A549 (cell line): ENCODE results near the gene SOX12. TPM values are rescaled to one million over a fixed set of nuclear protein-coding genes. Genes with fewer than 3 reads are reported as not detected.

Experiments used
- ATAC-seq, 2 experiments: fragments of 200-7000 bp in 1 of 2; fragments of >200 bp in 1 of 2; cut with Nextera tagmentation in 1 of 2; cut with Tn5 transposase in 1 of 2; 3 replicates each; pipeline versions ENCODE4 v1.8.0 to v1.9.1; 2018 to 2020; ENCODE audit warnings: mild to moderate bottlenecking in 1 of 2, moderate library complexity in 1 of 2
- CTCF ChIA-PET: fragments of 300-600 bp; sonication (Branson Sonifier 250); formaldehyde crosslinking; extraction: SDS; loops from one replicate; lab custom pipeline; 2021; ENCODE audit warnings: antibody characterized with exemption, inconsistent platforms; lab: Yijun Ruan, JAX
- POLR2A ChIA-PET: fragments of 350-600 bp; formaldehyde crosslinking; extraction: SDS; loops from one replicate; lab custom pipeline; 2021; ENCODE audit warnings: antibody characterized with exemption, inconsistent platforms; lab: Yijun Ruan, JAX
- DNase-seq, 2 experiments: peaks; one replicate each; pipeline versions ENCODE4 v3.0.0 to v3.0.0-alpha.2; 2011 to 2016; ENCODE audit warnings: low read depth in 1 of 2, low spot score in 1 of 2
- FAIRE-seq: peaks from 2 replicates; lab custom pipeline; 2011; peaks lifted over from hg19 to GRCh38; lab: Jason Lieb, UNC
- H3K27ac ChIP-seq, 2 experiments: fragments of >200 bp; sonication (Bioruptor Twin); formaldehyde crosslinking; 3 replicates each; pipeline ENCODE4 v1.5.1; 2016 to 2017
- H3K4me1 ChIP-seq: fragments of >200 bp; sonication (Bioruptor Twin); formaldehyde crosslinking; 3 replicates; pipeline ENCODE4 v1.6.1; 2016
- H3K4me2 ChIP-seq: fragments of >200 bp; sonication (Bioruptor Twin); formaldehyde crosslinking; 3 replicates; pipeline ENCODE4 v1.6.1; 2016
- H3K4me3 ChIP-seq: fragments of >200 bp; sonication (Bioruptor Twin); formaldehyde crosslinking; 3 replicates; pipeline ENCODE4 v1.5.1; 2016
- H3K9me3 ChIP-seq: fragments of >200 bp; sonication (Bioruptor Twin); formaldehyde crosslinking; 3 replicates; pipeline ENCODE4 v1.6.1; 2016
- CBX8 ChIP-seq: fragments of 200-600 bp; sonication (generic); IDR thresholded peaks from 2 replicates; pipeline ENCODE4 v1.6.1; 2016
- FOSL2 ChIP-seq, 2 experiments: fragments of 450-650 bp in 1 of 2; fragments of >200 bp in 1 of 2; sonication (Bioruptor Twin) in 1 of 2; formaldehyde crosslinking; IDR thresholded peaks; 2 replicates each; pipeline versions ENCODE4 v1.5.0 to v1.6.1; 2016 to 2020; ENCODE audit warnings: mild to moderate bottlenecking in 1 of 2, moderate library complexity in 1 of 2
- HEYL ChIP-seq: fragments of 250-450 bp; sonication (Bioruptor Pico); IDR thresholded peaks from 2 replicates; pipeline ENCODE4 v1.8.0; 2021; ENCODE audit warnings: mild to moderate bottlenecking, moderate library complexity
- HOXA7 ChIP-seq: fragments of 250-450 bp; sonication (Bioruptor Pico); IDR thresholded peaks from 2 replicates; pipeline ENCODE4 v1.5.0; 2020; ENCODE audit warnings: mild to moderate bottlenecking, moderate library complexity
- HOXB13 ChIP-seq: fragments of 250-450 bp; sonication (Bioruptor Pico); IDR thresholded peaks from 2 replicates; pipeline ENCODE4 v1.5.0; 2020; ENCODE audit warnings: low read depth, mild to moderate bottlenecking, moderate library complexity
- JUNB ChIP-seq: fragments of >200 bp; sonication (Bioruptor Twin); formaldehyde crosslinking; IDR thresholded peaks from 2 replicates; pipeline ENCODE4 v1.6.1; 2016
- KDM5A ChIP-seq: fragments of 200-600 bp; sonication (generic); IDR thresholded peaks from 2 replicates; pipeline ENCODE4 v1.6.1; 2016; ENCODE audit warnings: antibody characterized with exemption, mild to moderate bottlenecking
- MAFK ChIP-seq: fragments of 450-650 bp; IDR thresholded peaks from 2 replicates; pipeline ENCODE4 v1.6.1; 2014; ENCODE audit not compliant: partially characterized antibody
- NPAS2 ChIP-seq: fragments of 250-450 bp; sonication (Bioruptor Pico); IDR thresholded peaks from 2 replicates; pipeline ENCODE4 v1.8.0; 2022; ENCODE audit warnings: mild to moderate bottlenecking, moderate library complexity, borderline replicate concordance
- POLR2A ChIP-seq: IDR thresholded peaks from 2 replicates; pipeline ENCODE4 v1.6.1; 2012; ENCODE audit warnings: mild to moderate bottlenecking, low read length
- RAD21 ChIP-seq, 2 experiments: fragments of >200 bp in 1 of 2; sonication (Bioruptor Twin) in 1 of 2; formaldehyde crosslinking in 1 of 2; IDR thresholded peaks in 1 of 2; conservative IDR thresholded peaks in 1 of 2; 2 replicates in 1 of 2; 3 replicates in 1 of 2; pipeline ENCODE4 v1.6.1; 2012 to 2018; ENCODE audit warnings: inconsistent platforms in 1 of 2
- RCOR1 ChIP-seq: fragments of 150-350 bp; IDR thresholded peaks from 2 replicates; pipeline ENCODE4 v1.6.1; 2014; ENCODE audit warnings: antibody characterized with exemption, low read length, low read depth
- RNF2 ChIP-seq: fragments of 200-600 bp; sonication (generic); IDR thresholded peaks from 2 replicates; pipeline ENCODE4 v1.6.1; 2016; ENCODE audit warnings: low read depth, mild to moderate bottlenecking, antibody characterized with exemption, moderate library complexity, borderline replicate concordance
- SMC3 ChIP-seq: fragments of >200 bp; sonication (Bioruptor Twin); formaldehyde crosslinking; IDR thresholded peaks from 3 replicates; pipeline ENCODE4 v1.6.1; 2018; ENCODE audit warnings: inconsistent platforms
- TFCP2L1 ChIP-seq: fragments of 250-450 bp; sonication (Bioruptor Pico); IDR thresholded peaks from 2 replicates; pipeline ENCODE4 v1.5.0; 2021; ENCODE audit warnings: mild to moderate bottlenecking
- TP53 ChIP-seq: fragments of 250-450 bp; sonication (Bioruptor Pico); IDR thresholded peaks from 2 replicates; pipeline ENCODE4 v1.5.0; 2021; ENCODE audit warnings: mild to moderate bottlenecking, moderate library complexity
- ZFP36 ChIP-seq: fragments of 450-650 bp; IDR thresholded peaks from 2 replicates; pipeline ENCODE4 v1.6.1; 2014; ENCODE audit warnings: borderline replicate concordance; ENCODE audit not compliant: partially characterized antibody
- ZNF302 ChIP-seq: fragments of 250-450 bp; sonication (Bioruptor Pico); IDR thresholded peaks from 2 replicates; pipeline ENCODE4 v1.9.0; 2021; ENCODE audit warnings: inconsistent platforms, mild to moderate bottlenecking, moderate library complexity
- WGBS: methylation state at CpG from one replicate; pipeline ENCODE4 v1.1.6; 2017; ENCODE audit errors: missing lambda C conversion rate; 5-methylcytosine and 5-hydroxymethylcytosine counted together
- polyA plus RNA-seq, 4 experiments: library from polyadenylated mRNA; depleted of rRNA in 3 of 4; stranded (reverse); fragments of >200 nt; fragmentation: RNase III in 1 of 4; extraction: RNeasy Plus Mini Kit Qiagen cat#74134 plus additional on column Dnase treatment in 1 of 4; gene quantifications; 2 replicates in 3 of 4; 3 replicates in 1 of 4; pipeline ENCODE4 v1.2.3, GENCODE V29; 2011 to 2017
- TF ChIP-seq, protein P1 (sequence below): IDR thresholded peaks from 2 replicates; pipeline ENCODE4 v1.6.1; 2012; ENCODE audit warnings: low read depth, borderline replicate concordance
- TF ChIP-seq, protein P2 (sequence below): fragments of >200 bp; sonication (Bioruptor Twin); formaldehyde crosslinking; IDR thresholded peaks from 3 replicates; pipeline ENCODE4 v1.5.1; 2016
- TF ChIP-seq, protein P3 (sequence below): fragments of >200 bp; sonication (Bioruptor Twin); formaldehyde crosslinking; IDR thresholded peaks from 2 replicates; pipeline ENCODE4 v1.6.1; 2016
- TF ChIP-seq, protein P4 (sequence below): fragments of 250-450 bp; sonication (Bioruptor Pico); IDR thresholded peaks from 2 replicates; pipeline ENCODE4 v1.5.0; 2020; ENCODE audit warnings: low read depth, mild to moderate bottlenecking, moderate library complexity

SOX12 gene
- polyA plus RNA-seq, 2 of the 4 experiments (the other 2 are of a cell fraction): 7.0 to 29.2 TPM

DNA sequence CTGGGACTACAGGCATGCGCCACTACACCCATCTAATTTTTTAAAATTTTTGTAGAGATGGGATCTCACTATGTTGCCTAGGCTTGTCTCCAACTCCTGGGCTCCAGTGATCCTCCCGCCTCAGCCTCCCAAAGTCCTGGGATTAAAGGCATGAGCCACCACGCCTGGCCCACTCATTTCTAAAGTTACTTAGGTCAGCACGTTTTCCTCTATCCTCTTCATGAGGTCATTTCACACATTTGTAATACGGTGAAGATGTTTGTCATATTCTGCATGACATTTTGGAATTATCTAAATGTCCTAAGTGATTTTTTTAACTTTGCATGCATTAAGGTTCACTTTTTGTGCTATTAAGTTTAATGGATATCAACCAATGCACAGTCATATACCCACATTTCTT is 11.9 kb upstream of the SOX12 start:
- POLR2A ChIA-PET: no interaction called here
- TF ChIP-seq FOSL2 (IDR thresholded peaks at IDR 0.05): no peak
- TF ChIP-seq FOSL2 (CRISPR knock-in tag; IDR thresholded peaks at IDR 0.05): no peak
- TF ChIP-seq SMC3: no peak
- TF ChIP-seq RCOR1: no peak
- TF ChIP-seq MAFK: peak; percentile 91
- no peak for TF ChIP-seq TP53 (CRISPR knock-in tag)
- no peak for TF ChIP-seq ZFP36
- TF ChIP-seq, all 56 proteins: peak for 1
- ATAC-seq (no peak), DNase-seq (no peak), FAIRE-seq (no peak)
- CTCF ChIA-PET: interaction anchor here (0.8 to 1.6 kb wide), 2 partner anchors 32 to 50 kb away, joined by 3 to 4 read pairs; no protein-coding TSS in a partner anchor
- Histone ChIP-seq H3K4me1 (peaks cover 6% of the 10 kb centered on the region), H3K4me3 (no peak overlapping the region), H3K27ac (no peak overlapping the region), H3K4me2 (no peak overlapping the region), H3K9me3 (no peaks in the 10 kb centered on the region)
- 77% methylated on average over 5 of the region's 5 CpGs for WGBS

DNA sequence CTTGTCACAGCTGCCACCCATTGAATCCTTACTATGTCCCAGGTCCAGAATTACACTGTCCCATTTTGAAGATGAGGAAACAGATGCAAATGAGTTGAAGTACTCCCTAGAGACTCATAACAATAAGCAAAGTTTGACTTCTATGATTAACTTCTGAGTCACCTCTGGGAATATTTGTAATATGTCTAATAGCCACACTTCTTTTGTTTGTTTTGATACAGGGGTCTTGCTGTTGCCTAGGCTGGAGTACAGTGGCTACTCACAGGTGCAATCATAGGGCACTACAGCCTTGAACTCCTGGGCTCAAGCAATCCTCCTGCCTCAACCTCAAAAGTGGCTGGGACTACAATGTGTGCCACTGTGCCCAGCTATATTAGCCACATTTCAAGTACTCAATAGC is 11.4 kb upstream of the SOX12 start:
- no peak overlapping the region for H3K27ac ChIP-seq
- TF ChIP-seq HOXA7 (CRISPR knock-in tag) (no peak), ZFP36 (no peak), JUNB (0 out of 2 replicates have a peak, but pooled peaks have one; percentile 31), RAD21 (conservative IDR thresholded peaks at IDR 0.05 in 1 of 2, IDR thresholded peaks at IDR 0.05 in 1 of 2) (no peak), FOSL2 (IDR thresholded peaks at IDR 0.05) (no peak), FOSL2 (CRISPR knock-in tag; IDR thresholded peaks at IDR 0.05) (peak; percentile 79)
- TF ChIP-seq, protein P1, sequence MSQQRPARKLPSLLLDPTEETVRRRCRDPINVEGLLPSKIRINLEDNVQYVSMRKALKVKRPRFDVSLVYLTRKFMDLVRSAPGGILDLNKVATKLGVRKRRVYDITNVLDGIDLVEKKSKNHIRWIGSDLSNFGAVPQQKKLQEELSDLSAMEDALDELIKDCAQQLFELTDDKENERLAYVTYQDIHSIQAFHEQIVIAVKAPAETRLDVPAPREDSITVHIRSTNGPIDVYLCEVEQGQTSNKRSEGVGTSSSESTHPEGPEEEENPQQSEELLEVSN: no peak
- FAIRE-seq: peak; percentile 46

DNA sequence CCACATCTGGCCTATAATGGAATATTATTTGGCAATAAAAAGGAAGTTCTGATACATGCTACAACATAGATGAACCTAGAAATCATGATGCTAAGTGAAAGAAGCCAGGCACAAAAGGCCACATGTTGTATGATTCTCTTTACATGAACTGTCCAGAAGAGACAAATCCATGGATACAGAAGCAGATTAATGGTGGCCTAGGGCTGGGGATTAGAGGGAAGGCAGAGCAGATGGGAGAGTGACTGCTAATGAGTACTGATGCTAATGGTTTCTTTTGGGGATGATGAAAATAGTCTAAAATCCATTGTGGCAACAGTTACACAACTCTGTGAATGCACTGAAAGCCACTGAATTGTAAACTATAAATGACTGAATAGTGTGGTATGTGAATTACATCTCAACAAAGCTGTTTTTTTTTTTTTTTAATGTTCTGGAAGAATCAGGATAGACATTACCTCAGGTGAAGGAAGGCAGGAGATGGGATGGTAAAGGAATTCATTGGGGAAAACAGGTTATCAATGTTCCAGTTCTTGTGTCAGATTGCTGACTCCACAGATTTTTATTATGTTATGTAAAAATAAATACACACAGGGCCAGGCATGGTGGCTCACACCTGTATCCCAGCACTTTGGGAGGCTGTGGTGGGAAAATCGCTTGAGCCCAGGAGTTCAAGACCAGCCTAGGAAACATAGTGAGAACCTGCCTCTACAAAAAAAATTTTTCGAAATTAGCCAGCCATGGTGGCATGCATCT is 8.9 kb upstream of the SOX12 start:
- FAIRE-seq: peak; percentile 93
- TF ChIP-seq MAFK (peak; percentile 93), TP53 (CRISPR knock-in tag) (no peak)
- Histone ChIP-seq H3K27ac (no peak overlapping the region), H3K4me1 (peaks cover 6% of the 10 kb centered on the region), H3K9me3 (no peaks in the 10 kb centered on the region), H3K4me3 (no peak overlapping the region), H3K4me2 (no peak overlapping the region)
- 81% methylated on average over 2 of the region's 2 CpGs for WGBS
- DNase-seq: no peak
- CTCF ChIA-PET: interaction anchor here (0.8 kb wide), 2 partner anchors 14 to 38 kb away, joined by 3 to 4 read pairs; no protein-coding TSS in a partner anchor
- POLR2A ChIA-PET: no interaction called here
- no peak for ATAC-seq

More for the DNA sequence above, 11.4 kb upstream of the SOX12 start:
- peak overlapping the region; percentile 5; the same call in 1 of the 3 replicates for H3K4me2 ChIP-seq
- ChIA-PET POLR2A (interaction anchor here (0.6 to 1.0 kb wide), 2 partner anchors 8 to 10 kb away, joined by 4 to 6 read pairs; no protein-coding TSS in a partner anchor), CTCF (interaction anchor here (0.8 to 1.8 kb wide), 2 partner anchors 11 to 17 kb away, joined by 4 to 5 read pairs; partner anchors contain the start of gene SOX12)
- H3K4me3 ChIP-seq: no peak overlapping the region
- H3K4me1 ChIP-seq: peaks cover 6% of the 10 kb centered on the region
- DNase-seq (peak in 1 of 2 experiments; percentile 54), ATAC-seq (peak; percentile 45 to 68; a peak in 3 of 6 replicates)
- H3K9me3 ChIP-seq: no peaks in the 10 kb centered on the region

DNA sequence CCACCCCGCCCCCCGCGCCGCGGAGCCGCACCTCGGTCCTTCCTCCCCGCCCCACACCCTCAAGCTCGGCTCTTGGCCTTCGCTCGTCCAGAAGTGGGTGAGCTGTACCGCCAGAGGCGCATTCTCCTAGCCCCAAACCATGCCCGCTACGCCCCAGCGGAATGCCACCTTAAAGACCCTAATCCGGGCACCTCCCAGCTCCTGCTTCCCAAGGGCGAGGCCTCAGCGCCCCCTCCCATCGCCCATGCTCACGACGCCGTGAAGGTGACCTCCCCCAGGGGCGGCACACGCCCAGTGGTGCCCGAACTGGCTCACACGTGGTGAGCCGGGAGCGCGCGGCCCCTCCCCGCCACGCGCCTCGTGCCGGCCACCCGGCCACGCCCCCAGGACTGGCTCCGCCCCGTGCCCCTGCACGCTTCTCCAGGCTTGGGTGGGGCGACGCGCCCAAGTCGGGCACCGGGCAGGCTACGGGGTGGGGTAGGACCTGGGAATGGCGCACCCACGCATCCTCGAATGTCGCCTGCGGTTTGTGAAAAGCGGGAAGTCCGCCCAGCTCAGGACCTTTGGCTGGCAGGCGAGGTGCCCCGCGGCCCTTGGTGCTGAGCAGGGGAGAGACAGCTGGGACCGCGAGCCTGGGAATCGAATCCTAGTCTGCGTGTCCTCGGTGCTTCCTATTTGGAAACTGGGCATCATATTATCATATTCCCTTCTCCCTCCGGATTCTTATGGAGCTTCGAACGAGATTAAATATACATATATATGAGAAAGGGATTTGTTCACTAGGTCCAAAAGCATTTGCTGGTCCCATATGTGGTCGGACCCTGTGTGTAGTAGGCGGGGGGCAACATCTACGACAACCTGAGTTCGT is 941 bp upstream of the SOX12 start:
- Histone ChIP-seq H3K4me3 (peak overlapping the region; percentile 95), H3K4me1 (peaks cover 28% of the 10 kb centered on the region), H3K9me3 (no peaks in the 10 kb centered on the region), H3K27ac (peak overlapping the region; percentile 95 to 99), H3K4me2 (peak overlapping the region; percentile 74)
- ATAC-seq: peak; percentile 50 to 81
- ChIA-PET POLR2A (interaction anchor here (0.6 to 3.8 kb wide), 14 partner anchors 10 to 136 kb away, joined by 3 to 69 read pairs (median 3); partner anchors contain the start of genes NRSN2, TRIB3 and ZCCHC3), CTCF (interaction anchor here (0.6 to 2.5 kb wide), 11 partner anchors 10 to 107 kb away, joined by 3 to 9 read pairs (median 5); no protein-coding TSS in a partner anchor)
- peak; percentile 93 to 96 for DNase-seq
- WGBS: 1% methylated on average over 35 of the region's 69 CpGs
- no peak for FAIRE-seq
- TF ChIP-seq ZFP36 (no peak), NPAS2 (CRISPR knock-in tag) (peak; percentile 96), TFCP2L1 (peak; percentile 82), CBX8 (no peak), RNF2 (0 out of 2 replicates have a peak, but pooled peaks have one; percentile 42), KDM5A (no peak), POLR2A (peak; percentile 63), HOXB13 (CRISPR knock-in tag) (no peak), HEYL (CRISPR knock-in tag) (no peak), ZNF302 (no peak)
- TF ChIP-seq, protein P2, sequence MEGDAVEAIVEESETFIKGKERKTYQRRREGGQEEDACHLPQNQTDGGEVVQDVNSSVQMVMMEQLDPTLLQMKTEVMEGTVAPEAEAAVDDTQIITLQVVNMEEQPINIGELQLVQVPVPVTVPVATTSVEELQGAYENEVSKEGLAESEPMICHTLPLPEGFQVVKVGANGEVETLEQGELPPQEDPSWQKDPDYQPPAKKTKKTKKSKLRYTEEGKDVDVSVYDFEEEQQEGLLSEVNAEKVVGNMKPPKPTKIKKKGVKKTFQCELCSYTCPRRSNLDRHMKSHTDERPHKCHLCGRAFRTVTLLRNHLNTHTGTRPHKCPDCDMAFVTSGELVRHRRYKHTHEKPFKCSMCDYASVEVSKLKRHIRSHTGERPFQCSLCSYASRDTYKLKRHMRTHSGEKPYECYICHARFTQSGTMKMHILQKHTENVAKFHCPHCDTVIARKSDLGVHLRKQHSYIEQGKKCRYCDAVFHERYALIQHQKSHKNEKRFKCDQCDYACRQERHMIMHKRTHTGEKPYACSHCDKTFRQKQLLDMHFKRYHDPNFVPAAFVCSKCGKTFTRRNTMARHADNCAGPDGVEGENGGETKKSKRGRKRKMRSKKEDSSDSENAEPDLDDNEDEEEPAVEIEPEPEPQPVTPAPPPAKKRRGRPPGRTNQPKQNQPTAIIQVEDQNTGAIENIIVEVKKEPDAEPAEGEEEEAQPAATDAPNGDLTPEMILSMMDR: no peak; the same call in 2 of the 3 replicates
- TF ChIP-seq, protein P3, sequence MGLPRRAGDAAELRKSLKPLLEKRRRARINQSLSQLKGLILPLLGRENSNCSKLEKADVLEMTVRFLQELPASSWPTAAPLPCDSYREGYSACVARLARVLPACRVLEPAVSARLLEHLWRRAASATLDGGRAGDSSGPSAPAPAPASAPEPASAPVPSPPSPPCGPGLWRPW: no peak
- TF ChIP-seq, protein P4, sequence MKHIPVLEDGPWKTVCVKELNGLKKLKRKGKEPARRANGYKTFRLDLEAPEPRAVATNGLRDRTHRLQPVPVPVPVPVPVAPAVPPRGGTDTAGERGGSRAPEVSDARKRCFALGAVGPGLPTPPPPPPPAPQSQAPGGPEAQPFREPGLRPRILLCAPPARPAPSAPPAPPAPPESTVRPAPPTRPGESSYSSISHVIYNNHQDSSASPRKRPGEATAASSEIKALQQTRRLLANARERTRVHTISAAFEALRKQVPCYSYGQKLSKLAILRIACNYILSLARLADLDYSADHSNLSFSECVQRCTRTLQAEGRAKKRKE (CRISPR knock-in tag): peak; percentile 19; the same call in 1 of the 2 replicates
